Hepatic stellate cell (primary cell): ENCODE data around the gene NT5C3B.

Experiments
- DNase-seq: peaks from one replicate; pipeline ENCODE4 v3.0.0; 2011; ENCODE audit warnings: low spot score

The NT5C3B gene

DNA sequence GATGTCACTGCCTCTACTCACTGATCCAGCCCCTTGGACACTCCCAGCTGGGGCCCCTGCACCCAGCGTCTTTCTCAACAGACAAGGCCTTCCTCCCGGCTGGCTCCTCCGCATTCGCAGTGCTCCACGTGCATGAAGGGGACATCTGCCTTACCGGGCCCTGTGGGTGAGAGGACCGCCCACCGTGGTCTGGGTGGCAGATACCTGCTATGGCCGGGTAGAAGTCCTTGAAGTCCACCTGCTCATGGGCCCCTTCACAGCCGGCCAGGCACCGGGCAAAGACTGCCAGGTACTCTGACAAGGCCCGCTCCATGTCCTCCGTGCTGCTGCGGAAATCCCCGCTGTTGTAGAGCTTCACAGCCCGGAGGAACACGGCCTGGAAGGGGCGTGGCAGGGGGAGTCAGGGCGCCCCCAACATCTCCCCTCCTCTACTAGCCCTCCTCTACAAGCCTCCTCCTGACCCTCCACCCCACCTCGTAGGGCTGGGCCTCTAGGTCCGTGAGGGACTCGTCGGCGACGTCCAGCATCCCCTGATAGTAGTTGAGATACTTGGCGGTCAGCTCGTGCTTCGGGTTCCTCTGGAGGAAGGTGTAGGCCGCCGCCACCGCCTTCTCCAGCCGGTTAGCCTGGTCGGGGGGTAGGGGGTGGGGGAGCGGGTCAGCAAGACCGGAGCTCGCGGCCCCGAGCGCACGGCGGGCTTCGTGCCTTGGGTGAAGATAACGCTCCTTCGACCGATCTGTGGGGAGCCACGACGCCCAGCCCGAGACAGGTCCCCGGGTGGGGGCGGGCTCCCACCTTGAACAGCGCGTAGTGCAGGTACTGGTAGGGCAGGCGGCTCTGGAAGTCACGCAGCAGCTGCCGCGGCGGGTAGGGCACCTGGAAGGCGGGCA, 25.1 kb downstream of the NT5C3B start:
- DNase-seq = peak; percentile 31

DNA sequence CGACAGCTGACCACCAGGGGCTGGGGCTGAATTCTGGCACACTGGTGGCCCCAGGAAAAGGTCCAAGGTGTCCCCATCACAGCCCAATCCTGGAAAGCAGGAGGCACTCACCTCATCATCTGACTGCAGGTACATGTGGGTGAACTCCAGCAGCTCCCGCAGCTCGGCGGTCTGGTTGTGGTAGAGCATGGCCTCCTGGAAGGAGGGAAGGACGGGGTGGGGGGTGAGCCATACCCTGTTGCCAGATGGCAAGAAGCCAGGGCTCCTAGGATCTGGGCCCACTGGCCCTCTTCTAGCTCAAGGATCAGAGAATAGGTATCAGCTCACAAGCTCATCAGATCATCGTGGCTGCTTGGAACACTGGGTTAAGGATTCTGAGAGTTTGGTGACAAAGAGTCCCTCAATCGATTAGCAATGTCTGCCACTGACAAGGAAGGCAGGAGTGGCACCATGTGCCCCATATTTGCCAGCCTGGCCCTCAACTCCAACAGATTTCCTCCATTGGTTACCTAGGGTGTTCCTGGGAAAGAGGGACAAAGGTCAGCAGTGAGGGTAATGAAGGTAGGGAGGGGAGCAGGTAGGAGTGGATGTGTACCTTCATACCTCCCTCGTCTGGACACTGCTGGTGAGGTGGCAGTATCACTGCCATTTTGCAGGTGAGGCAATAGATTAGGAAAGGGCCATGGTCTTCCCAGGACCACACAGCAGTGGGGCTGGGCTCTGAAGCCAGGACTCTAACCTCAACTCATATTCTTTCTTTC, 29.2 kb downstream of the NT5C3B start:
- no peak for DNase-seq

DNA sequence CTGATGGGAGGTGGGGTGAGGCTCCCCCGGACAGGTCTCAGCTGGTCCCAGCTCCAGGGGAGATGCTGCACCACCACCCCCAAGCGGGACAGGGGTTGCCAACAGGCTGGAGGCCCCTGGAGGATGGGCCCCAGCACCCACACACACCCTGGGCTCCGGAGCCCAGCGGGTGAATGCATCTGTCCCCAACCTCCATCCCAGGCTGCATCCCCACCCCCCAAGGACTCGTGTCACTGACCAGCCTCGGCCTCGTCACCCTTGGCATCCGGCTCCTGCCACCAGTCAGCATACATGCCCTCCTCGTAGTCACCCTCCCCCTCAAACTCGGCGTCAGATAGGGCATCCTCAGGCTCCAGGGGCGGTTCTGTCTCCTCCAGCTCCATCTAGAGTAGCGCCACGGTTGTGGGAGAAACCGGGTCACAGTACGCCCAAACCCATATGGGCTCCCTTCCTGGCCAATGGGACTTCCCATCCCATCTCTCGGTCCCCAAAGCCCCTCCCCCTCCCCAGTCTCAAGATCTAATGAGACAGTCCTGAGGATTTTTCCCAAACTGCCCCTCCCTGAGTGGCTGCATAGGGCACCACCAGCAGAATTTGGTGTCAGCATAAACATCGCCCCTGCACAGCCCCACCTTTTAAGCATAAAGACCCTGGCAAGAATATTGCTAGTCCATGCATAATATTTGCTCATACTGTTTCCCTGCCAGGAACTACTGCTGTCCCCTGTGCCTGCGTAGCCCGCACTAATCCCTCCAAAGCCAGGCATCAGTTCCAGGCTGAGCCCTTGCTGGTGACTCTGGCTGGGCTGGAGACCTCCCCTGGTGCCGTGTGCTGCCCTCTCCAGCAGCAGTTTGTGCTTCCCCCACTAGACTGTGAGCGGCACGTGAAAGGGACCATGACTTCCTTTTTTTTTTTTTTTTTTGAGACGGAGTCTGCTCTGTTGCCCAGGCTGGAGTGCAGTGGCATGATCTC, 32.7 kb downstream of the NT5C3B start:
- no peak for DNase-seq

- DNase-seq = peak; percentile 84
Measured at GRCh38 chr17:41801374-41802271, 34.4 kb downstream of the NT5C3B start.

- DNase-seq = no peak
Measured at GRCh38 chr17:41800601-41801373, 35.2 kb downstream of the NT5C3B start.

GRCh38 chr17:41799366-41799765, 36.7 kb downstream of the NT5C3B start:
- no peak for DNase-seq

GRCh38 chr17:41797377-41797776, 38.7 kb downstream of the NT5C3B start:
- no peak for DNase-seq

GRCh38 chr17:41796121-41796895, 39.7 kb downstream of the NT5C3B start:
- no peak for DNase-seq

DNA sequence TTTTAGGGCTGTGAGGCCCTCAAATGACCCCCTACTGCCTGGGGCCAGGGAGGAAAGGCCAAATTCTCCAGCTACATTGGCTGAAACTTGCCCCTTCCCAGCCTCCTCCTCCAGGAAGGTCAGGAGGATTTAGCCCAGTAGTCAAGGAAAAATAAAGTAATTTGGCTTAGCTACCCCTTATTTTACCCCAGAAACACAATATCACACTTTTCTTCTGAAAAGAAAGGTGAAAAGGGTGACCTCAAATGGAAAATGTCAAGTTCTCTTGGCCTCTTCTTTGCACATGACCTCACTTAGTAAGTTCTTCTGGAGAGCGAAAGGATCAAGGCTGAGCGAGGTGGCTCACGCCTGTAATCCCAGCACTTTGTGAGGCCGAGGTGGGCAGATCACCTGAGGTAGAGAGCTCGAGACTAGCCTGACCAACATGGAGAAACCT, 41.5 kb downstream of the NT5C3B start:
- DNase-seq = no peak

- peak; percentile 41 for DNase-seq
Measured at GRCh38 chr17:41793784-41794539, 42.1 kb downstream of the NT5C3B start.

GRCh38 chr17:41792845-41793783, 42.9 kb downstream of the NT5C3B start:
- peak; percentile 66 for DNase-seq

GRCh38 chr17:41787021-41787418, 49.0 kb downstream of the NT5C3B start:
- DNase-seq = no peak

GRCh38 chr17:41786227-41787020, 49.6 kb downstream of the NT5C3B start, which contains the start of gene JUP:
Gene JUP, minus strand, starts transcription at chr17:41786711. Its CDS starts 14,857 bp downstream, at chr17:41771854.
- peak; percentile 99 for DNase-seq

GRCh38 chr17:41785859-41786226, 50.2 kb downstream of the NT5C3B start:
- no peak for DNase-seq

- DNase-seq = no peak
Measured at GRCh38 chr17:41785091-41785858, 50.8 kb downstream of the NT5C3B start.
